Ascending aorta (tissue), 2 donors: Measurements from ENCODE around the gene ABHD12. TPM values are rescaled to one million over a fixed set of nuclear protein-coding genes. Genes with fewer than 3 reads are reported as not detected.

ENCODE experiments used
- DNase-seq, 2 donors: peaks; one replicate each; pipeline ENCODE4 v3.0.0-alpha.2; 2019; ENCODE audit warnings: low spot score in 2 of 2
- H3K27ac ChIP-seq, 2 donors: fragments of 200-600 bp; sonication (generic); one replicate each; pipeline ENCODE4 v1.5.1; 2016 to 2017; ENCODE audit warnings: mild to moderate bottlenecking in 1 of 2
- H3K27me3 ChIP-seq: fragments of 200-600 bp; sonication (generic); one replicate; pipeline ENCODE4 v1.5.1; 2017
- H3K36me3 ChIP-seq, 2 donors: fragments of 200-600 bp; sonication (generic); one replicate each; pipeline ENCODE4 v1.5.1; 2016
- H3K4me1 ChIP-seq, 2 donors: fragments of 200-600 bp; sonication (generic); one replicate each; pipeline ENCODE4 v1.5.1; 2016 to 2017; ENCODE audit warnings: mild to moderate bottlenecking in 1 of 2
- H3K4me3 ChIP-seq, 2 donors: fragments of 200-600 bp; sonication (generic); one replicate each; pipeline ENCODE4 v1.5.1; 2016 to 2017; ENCODE audit warnings: mild to moderate bottlenecking in 1 of 2
- H3K9me3 ChIP-seq, 2 donors: fragments of 200-600 bp; sonication (generic); one replicate each; pipeline ENCODE4 v1.5.1; 2016
- intact Hi-C: fragments of 100-400 bp; cut with DNase I; formaldehyde crosslinking; loops from one replicate; pipeline ENCODE4 v1.15.1; 2023
- total RNA-seq: library from RNA; depleted of rRNA; stranded (reverse); fragments of >200 nt; gene quantifications from one replicate; pipeline ENCODE4 v1.1.0, GENCODE V29; 2016
- TF ChIP-seq, protein P1 (sequence below), 3 experiments: fragments of 200-600 bp in 2 of 3; fragments of 450-650 bp in 1 of 3; sonication (generic) in 2 of 3; IDR thresholded peaks; one replicate each; pipeline ENCODE4 v1.5.1; 2016 to 2019; ENCODE audit warnings: antibody characterized with exemption in 3 of 3, mild to moderate bottlenecking in 1 of 3, moderate library complexity in 1 of 3

Gene ABHD12
- total RNA-seq, 1 donor from 2014 or later: 24.3 TPM

DNA sequence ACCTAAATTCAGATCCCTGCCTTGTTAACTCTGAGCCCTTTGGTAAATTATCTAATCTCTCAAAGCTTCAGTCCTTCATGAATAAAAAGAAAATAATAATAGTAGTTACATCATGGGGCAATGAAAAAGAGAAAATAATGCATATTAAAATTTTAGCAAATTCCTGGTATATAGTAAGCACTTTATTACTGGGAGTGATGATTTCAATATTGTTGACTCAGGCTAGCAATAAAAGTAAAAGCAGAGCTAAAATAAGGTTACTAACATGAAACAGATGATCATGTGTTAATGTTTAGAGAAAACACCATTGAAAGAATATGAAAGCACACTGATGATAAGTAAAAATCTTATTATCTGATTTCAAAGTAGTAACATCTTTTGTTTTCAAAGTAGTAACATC is 30.5 kb upstream of the ABHD12 start:
- H3K9me3 ChIP-seq: no peaks in the 10 kb centered on the region
- no peaks in the 10 kb centered on the region for H3K4me1 ChIP-seq
- TF ChIP-seq, protein P1, sequence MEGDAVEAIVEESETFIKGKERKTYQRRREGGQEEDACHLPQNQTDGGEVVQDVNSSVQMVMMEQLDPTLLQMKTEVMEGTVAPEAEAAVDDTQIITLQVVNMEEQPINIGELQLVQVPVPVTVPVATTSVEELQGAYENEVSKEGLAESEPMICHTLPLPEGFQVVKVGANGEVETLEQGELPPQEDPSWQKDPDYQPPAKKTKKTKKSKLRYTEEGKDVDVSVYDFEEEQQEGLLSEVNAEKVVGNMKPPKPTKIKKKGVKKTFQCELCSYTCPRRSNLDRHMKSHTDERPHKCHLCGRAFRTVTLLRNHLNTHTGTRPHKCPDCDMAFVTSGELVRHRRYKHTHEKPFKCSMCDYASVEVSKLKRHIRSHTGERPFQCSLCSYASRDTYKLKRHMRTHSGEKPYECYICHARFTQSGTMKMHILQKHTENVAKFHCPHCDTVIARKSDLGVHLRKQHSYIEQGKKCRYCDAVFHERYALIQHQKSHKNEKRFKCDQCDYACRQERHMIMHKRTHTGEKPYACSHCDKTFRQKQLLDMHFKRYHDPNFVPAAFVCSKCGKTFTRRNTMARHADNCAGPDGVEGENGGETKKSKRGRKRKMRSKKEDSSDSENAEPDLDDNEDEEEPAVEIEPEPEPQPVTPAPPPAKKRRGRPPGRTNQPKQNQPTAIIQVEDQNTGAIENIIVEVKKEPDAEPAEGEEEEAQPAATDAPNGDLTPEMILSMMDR (IDR thresholded peaks at IDR 0.05): no peak
- H3K27ac ChIP-seq: no peak overlapping the region
- DNase-seq: no peak
- no peaks in the 10 kb centered on the region for H3K36me3 ChIP-seq
- intact Hi-C loops: no loop called here
- H3K4me3 ChIP-seq: no peak overlapping the region
- no peaks in the 10 kb centered on the region for H3K27me3 ChIP-seq

DNA sequence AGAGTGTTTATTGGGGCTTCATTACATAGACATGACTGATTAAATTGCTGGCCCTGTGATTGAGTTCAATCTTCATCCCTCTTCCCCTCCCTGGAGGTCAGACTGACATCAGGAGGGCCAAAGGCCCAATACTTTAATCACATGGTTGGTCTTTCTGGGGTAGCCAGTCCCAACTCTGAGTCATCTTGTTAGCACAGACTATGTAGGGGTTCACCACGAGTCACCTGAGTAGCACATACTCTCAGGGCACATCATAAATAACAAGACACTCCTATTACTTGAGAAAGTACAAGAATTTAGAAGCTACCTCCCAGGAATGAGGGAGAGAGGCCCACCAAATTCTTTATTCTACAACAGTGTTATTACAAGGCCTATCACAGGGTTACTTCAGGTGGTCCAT is 28.1 kb upstream of the ABHD12 start:
- Histone ChIP-seq H3K36me3 (no peaks in the 10 kb centered on the region), H3K27me3 (no peaks in the 10 kb centered on the region), H3K9me3 (no peaks in the 10 kb centered on the region), H3K4me1 (no peaks in the 10 kb centered on the region), H3K4me3 (no peak overlapping the region), H3K27ac (no peak overlapping the region)
- TF ChIP-seq, protein P1 (IDR thresholded peaks at IDR 0.05): no peak
- no peak for DNase-seq
- intact Hi-C loops: no loop called here

- Histone ChIP-seq H3K4me1 (peaks cover 0 to 13% of the 10 kb centered on the region in 2 donors), H3K36me3 (no peaks in the 10 kb centered on the region), H3K9me3 (no peaks in the 10 kb centered on the region), H3K27ac (no peak overlapping the region), H3K4me3 (no peak overlapping the region), H3K27me3 (no peaks in the 10 kb centered on the region)
- peak in 1 of 2 donors; percentile 15 for DNase-seq
- TF ChIP-seq, protein P1 (IDR thresholded peaks at IDR 0.05): no peak
- intact Hi-C loops: no loop called here
Observed at GRCh38 chr20:25408890-25409289, 18.3 kb upstream of the ABHD12 start.

DNA sequence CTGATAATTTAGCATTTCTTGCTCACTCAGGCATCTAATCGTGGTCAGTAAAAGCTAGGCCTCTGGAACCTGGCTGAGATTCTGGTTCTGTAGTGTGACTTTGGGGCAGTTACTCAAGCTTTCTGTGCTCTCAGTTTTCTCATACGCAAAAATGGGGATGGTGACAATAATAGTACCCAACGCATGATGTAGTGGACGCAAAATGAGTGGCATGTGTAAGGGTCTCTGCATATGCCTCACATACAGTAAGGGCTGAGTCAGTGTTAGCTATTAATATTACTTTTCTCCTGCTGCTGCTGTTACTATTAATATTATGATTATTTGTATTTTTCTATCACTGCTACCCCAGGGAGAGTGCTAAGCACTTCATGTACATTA is 17.5 kb upstream of the ABHD12 start:
- H3K36me3 ChIP-seq: no peaks in the 10 kb centered on the region
- H3K9me3 ChIP-seq: no peaks in the 10 kb centered on the region
- H3K27ac ChIP-seq: no peak overlapping the region
- intact Hi-C loops: no loop called here
- TF ChIP-seq, protein P1 (IDR thresholded peaks at IDR 0.05): no peak
- H3K4me1 ChIP-seq: peaks cover 0 to 13% of the 10 kb centered on the region in 2 donors
- H3K4me3 ChIP-seq: peak overlapping the region; percentile 71 to 86
- peak in 1 of 2 donors; percentile 21 for DNase-seq
- no peaks in the 10 kb centered on the region for H3K27me3 ChIP-seq

GRCh38 chr20:25407311-25408169 is 16.9 kb upstream of the ABHD12 start, which contains the start of gene GINS1:
Gene GINS1, plus strand, starts transcription at chr20:25407673. Its CDS starts 148 bp downstream, at chr20:25407821.
- intact Hi-C loops: no loop called here
- H3K4me3 ChIP-seq: peak within 1 kb of the TSS; percentile 71 to 86
- H3K27ac ChIP-seq: no peak within 1 kb of the TSS
- no peaks in the 10 kb centered on the region for H3K27me3 ChIP-seq
- TF ChIP-seq, protein P1 (IDR thresholded peaks at IDR 0.05): no peak
- H3K36me3 ChIP-seq: no peaks in the 10 kb centered on the region
- no peaks in the 10 kb centered on the region for H3K9me3 ChIP-seq
- DNase-seq: peak in 1 of 2 donors; percentile 81
- peaks cover 0 to 13% of the 10 kb centered on the region in 2 donors for H3K4me1 ChIP-seq
